A673 (cell line): ENCODE data around the gene PROC.

ENCODE experiments used
- EZH2 ChIP-seq: fragments of 200-600 bp; sonication (generic); IDR thresholded peaks from 2 replicates; pipeline ENCODE4 v1.6.1; 2017; ENCODE audit warnings: borderline replicate concordance, low read depth, mild to moderate bottlenecking, mixed read lengths, antibody characterized with exemption, low read length; ENCODE audit not compliant: poor library complexity, severe bottlenecking
- TF ChIP-seq, protein P1 (sequence below): fragments of 300-800, 200-600 bp; sonication (generic); conservative IDR thresholded peaks from 2 replicates; pipeline ENCODE4 v1.5.1; 2017; ENCODE audit warnings: low read depth, mild to moderate bottlenecking, antibody characterized with exemption, low read length, moderate library complexity, mixed read lengths

- TF ChIP-seq, protein P1, sequence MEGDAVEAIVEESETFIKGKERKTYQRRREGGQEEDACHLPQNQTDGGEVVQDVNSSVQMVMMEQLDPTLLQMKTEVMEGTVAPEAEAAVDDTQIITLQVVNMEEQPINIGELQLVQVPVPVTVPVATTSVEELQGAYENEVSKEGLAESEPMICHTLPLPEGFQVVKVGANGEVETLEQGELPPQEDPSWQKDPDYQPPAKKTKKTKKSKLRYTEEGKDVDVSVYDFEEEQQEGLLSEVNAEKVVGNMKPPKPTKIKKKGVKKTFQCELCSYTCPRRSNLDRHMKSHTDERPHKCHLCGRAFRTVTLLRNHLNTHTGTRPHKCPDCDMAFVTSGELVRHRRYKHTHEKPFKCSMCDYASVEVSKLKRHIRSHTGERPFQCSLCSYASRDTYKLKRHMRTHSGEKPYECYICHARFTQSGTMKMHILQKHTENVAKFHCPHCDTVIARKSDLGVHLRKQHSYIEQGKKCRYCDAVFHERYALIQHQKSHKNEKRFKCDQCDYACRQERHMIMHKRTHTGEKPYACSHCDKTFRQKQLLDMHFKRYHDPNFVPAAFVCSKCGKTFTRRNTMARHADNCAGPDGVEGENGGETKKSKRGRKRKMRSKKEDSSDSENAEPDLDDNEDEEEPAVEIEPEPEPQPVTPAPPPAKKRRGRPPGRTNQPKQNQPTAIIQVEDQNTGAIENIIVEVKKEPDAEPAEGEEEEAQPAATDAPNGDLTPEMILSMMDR, result no peak
- TF ChIP-seq EZH2, result no peak
Measured at GRCh38 chr2:127421871-127422558, 3.8 kb downstream of the PROC start.
